DMS 273 (cell line): ENCODE data around the gene DTX4.

Experiments used
- DNase-seq: peaks from one replicate; lab custom pipeline; 2025; ENCODE audit not compliant: unreplicated experiment; lab: John Stamatoyannopoulos, UW

DTX4 gene

DNA sequence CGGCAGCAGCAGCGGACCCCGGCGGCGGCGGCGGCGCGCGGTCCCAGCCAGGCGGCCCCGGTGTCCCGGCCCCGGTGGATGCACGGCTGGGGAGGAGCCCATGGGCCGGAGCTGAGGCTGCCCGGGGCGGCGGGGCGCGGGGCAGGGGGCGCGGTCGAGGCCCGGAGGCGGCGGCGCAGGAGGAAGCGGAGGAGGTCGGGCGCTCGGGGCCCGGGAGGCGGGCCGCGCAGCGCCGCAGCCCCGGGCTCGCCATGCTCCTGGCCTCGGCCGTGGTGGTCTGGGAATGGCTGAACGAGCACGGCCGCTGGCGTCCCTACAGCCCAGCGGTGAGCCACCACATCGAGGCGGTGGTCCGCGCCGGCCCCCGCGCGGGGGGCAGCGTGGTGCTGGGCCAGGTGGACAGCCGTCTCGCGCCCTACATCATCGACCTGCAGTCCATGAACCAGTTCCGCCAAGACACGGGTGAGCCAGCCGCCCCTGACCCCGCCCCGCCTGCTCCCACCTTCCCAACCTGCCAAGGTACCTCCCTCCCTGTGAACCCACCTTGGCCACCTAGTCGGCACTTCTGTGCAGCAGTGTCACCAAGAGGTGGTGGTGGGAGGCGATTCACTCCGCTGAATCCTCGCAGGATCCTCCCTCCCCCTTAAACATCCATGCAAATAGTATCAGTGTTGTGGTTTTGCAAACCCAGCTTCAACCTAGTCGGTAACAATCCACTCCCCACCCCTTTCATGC, 580 bp downstream of the DTX4 start:
- DNase-seq: peak; percentile 39

- peak; percentile 40 for DNase-seq
Observed at GRCh38 chr11:59173080-59173963, 1.4 kb downstream of the DTX4 start.

GRCh38 chr11:59173964-59174663, 2.2 kb downstream of the DTX4 start:
- DNase-seq: no peak

- DNase-seq: no peak
Observed at GRCh38 chr11:59174664-59175033, 2.7 kb downstream of the DTX4 start.

GRCh38 chr11:59175091-59175501, 3.2 kb downstream of the DTX4 start:
- no peak for DNase-seq

DNA sequence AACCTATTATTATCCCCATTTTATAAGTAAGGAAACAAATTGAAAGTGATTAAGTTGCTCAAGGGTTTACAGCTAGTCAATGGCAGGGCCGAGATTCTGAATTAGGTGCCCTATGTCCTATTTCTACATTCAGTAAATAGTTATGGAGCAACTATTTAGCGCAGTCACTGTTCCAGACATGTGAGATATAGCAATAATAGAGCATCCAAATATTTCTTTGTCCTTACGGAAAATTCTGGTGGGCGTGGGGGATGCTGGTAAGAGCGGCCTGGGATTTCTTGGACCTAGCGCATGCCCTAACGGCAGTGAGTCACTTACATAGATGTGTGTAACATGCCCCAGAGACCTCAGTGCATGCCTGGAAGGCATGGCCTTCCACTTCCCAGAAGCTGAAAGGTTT, 4.4 kb downstream of the DTX4 start:
- no peak for DNase-seq

GRCh38 chr11:59178402-59178801, 6.5 kb downstream of the DTX4 start:
- no peak for DNase-seq

DNA sequence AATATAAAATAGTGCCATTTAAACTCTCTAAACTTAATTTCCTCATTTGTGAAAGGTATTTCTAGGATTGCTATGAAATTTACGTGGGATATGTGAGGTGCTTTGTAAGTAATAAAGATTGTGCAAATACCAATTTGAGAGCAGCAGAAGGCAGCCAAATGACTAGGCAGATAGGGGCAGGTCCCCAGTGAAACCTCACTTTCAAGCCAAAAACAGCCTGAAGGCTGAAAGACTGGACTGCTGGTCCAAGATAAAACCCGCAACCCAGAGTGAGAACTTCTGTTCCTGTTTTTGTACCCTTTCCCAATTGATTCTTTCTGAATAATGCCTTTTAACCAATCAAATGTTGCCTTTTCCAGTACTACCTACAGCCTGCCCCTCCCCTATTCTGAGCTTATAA, 7.2 kb downstream of the DTX4 start:
- no peak for DNase-seq

- no peak for DNase-seq
Observed at GRCh38 chr11:59180168-59180776, 8.3 kb downstream of the DTX4 start.

DNA sequence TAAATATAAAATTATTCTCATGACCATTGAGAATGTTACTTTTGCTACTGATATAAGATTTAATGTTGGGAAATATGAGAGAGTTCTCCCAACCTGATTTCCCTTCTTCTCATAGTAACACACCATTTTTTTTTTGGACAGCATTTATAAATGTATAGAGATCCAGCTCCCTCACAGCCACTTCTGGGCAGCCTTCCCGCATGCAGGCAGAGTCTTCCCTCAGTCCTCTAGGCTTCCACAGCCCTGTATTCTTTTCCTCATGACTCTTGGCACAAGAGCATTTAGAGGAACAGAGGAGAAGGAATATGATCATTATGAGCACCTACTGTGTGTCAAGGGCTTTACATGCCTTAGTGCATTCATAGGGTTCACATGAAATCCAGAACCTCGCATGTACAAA, 9.0 kb downstream of the DTX4 start:
- DNase-seq: no peak

DNA sequence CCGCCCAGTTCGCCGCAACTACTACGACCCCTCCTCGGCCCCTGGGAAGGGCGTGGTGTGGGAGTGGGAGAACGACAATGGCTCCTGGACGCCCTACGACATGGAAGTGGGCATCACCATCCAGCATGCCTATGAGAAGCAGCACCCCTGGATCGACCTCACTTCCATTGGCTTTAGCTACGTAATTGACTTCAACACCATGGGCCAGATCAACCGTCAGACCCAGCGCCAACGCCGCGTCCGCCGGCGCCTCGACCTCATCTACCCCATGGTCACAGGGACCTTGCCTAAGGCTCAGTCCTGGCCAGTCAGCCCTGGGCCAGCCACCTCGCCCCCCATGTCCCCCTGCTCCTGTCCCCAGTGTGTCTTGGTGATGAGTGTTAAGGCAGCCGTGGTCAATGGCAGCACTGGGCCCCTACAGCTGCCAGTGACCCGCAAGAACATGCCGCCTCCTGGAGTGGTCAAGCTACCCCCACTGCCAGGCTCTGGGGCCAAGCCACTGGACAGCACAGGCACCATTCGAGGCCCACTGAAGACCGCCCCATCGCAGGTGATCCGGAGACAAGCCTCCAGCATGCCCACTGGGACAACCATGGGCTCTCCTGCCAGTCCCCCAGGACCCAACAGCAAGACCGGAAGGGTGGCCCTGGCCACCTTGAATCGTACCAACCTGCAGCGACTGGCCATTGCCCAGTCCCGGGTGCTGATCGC, 10.0 kb downstream of the DTX4 start:
- DNase-seq: no peak

DNA sequence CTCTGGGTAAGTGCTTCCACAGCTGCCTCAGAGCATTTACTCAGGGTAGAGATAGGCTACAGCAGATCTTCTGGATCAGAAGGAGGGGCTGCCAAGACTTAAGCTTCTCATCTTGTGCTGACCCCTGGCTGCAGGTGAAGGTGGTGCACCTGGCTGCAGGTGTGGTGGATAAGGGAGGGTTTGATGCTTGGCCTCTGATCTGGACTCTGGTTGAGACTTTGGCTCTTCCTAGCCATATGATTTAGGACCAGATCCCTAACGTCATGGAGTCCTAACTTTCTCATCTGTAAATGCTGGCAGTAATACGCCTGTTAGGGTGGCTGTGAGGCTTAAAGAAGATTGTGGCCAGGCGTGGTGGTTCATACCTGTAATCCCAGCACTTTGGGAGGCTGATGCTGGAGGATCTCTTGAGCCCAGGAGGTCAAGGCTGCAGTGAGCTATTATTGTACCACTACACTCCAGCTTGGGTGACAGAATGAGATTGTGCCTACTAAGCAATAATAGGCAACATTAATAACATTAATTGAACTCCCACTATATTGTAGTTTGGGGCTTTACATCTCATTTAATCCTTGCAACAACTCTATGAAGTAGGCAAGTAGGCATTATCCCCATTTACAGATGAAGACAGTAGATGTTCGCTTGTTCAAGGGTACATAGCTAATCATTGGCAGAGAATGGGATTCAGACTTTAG, 10.7 kb downstream of the DTX4 start:
- peak; percentile 7 for DNase-seq

GRCh38 chr11:59183771-59184170, 11.8 kb downstream of the DTX4 start:
- no peak for DNase-seq

DNA sequence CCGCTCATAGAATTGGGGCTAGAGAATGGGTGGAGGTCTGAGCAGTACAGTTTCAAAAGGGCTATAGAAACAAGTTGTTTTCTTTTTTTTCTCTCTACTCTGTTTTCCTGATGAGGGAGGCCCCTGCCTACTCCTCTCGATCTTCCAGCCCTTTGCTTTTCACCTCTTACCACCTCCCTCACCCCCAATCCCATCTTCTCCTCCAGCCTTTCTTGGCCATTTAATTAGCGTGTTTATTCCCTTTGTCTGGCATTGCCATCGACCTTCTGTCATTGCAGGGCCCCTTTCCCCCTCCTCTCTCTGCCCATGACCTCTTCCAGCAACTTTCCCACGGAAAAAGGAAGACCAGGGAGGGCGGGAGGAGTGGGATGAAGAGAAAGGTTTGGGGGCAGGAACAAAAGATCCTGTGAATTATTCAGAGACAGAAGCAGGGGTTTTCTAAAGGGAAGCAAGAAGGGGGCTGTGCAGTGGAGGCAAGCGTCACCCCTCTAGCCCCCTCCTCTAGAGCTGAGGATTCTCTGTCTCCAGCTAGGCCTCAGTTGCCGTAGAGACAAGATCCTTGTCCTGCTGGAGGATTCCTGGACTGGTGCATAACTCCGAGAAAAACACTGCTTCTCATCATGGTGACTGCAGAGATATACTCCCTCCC, 12.9 kb downstream of the DTX4 start:
- DNase-seq: no peak

GRCh38 chr11:59185386-59185945, 13.5 kb downstream of the DTX4 start:
- DNase-seq: no peak

- DNase-seq: peak; percentile 32
Observed at GRCh38 chr11:59186130-59186594, 14.2 kb downstream of the DTX4 start.

- DNase-seq: no peak
Observed at GRCh38 chr11:59187035-59187434, 15.1 kb downstream of the DTX4 start.

DNA sequence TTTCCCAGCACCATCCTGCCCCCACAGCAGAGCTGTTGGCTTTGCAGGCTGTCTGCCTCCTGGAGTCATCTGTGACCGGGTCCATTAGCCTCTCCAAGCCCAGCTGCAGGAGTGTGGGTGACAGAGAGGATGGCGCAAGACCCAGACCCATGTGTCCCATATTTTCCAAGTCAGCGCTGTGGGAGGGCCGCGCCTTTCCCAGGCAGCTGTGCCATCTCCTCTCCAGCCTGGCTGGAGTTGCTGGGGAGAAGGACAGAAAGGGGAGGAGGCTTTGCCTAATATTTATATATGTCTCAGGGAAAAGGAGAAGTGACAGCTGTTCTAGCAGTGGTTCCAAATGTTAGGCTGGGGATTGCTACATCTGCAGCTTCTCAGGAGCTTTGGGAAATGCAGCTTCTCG, 15.7 kb downstream of the DTX4 start:
- DNase-seq: peak; percentile 55

GRCh38 chr11:59188954-59189353, 17.0 kb downstream of the DTX4 start:
- no peak for DNase-seq
